Chondrocyte (in vitro differentiated cells): ENCODE data around the gene STARD6. TPM values are rescaled to one million over a fixed set of nuclear protein-coding genes. Genes with fewer than 3 reads are reported as not detected.

Experiments used
- DNase-seq: peaks from one replicate; pipeline ENCODE4 v3.0.0; 2021; ENCODE audit warnings: mixed read lengths, low spot score
- H3K27ac Mint-ChIP-seq: one replicate; pipeline ENCODE4 v1.8.0; 2021; ENCODE audit warnings: mild to moderate bottlenecking, moderate library complexity, mixed read lengths; ENCODE audit not compliant: unreplicated experiment
- H3K27me3 Mint-ChIP-seq: 2 replicates; pipeline ENCODE4 v1.8.0; 2021; ENCODE audit warnings: low read depth, mixed read lengths
- H3K36me3 Mint-ChIP-seq: 2 replicates; pipeline ENCODE4 v1.8.0; 2021; ENCODE audit warnings: low read depth, mixed read lengths
- H3K4me1 Mint-ChIP-seq: 2 replicates; pipeline ENCODE4 v1.8.0; 2021; ENCODE audit warnings: low read depth, mild to moderate bottlenecking, mixed read lengths
- H3K4me3 Mint-ChIP-seq: one replicate; pipeline ENCODE4 v1.8.0; 2021; ENCODE audit warnings: mild to moderate bottlenecking, moderate library complexity, mixed read lengths; ENCODE audit not compliant: unreplicated experiment
- H3K9me3 Mint-ChIP-seq: 2 replicates; pipeline ENCODE4 v1.8.0; 2021; ENCODE audit warnings: low read depth, mixed read lengths
- total RNA-seq: library from RNA; stranded (reverse); gene quantifications from 3 replicates; pipeline ENCODE4 v1.2.1, GENCODE V29; 2021
- TF ChIP-seq, protein P1 (sequence below): fragments of 200-600 bp; sonication (generic); IDR thresholded peaks from 2 replicates; pipeline ENCODE4 v1.5.0; 2021; ENCODE audit warnings: antibody characterized with exemption, mild to moderate bottlenecking, moderate library complexity

STARD6 gene
- total RNA-seq, 1 donor from 2014 or later: not detected

DNA sequence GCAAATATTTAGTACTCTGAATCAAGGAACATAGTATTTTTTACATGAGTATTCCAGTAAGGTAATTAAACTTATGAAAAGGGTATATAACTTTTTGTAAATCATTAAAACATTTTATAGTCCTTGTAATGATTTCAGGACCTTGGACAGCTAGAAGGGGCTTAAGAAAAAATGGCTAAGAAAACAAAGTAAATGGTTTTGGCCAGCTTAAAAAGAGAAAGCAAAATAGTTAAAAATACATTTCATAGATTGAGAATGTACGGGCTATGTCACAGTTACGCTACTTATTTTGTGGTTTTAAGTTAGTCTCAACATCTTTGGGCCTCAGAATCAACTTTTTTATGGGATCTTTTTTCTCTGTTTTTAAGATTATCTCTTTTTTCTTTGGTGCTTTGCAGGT is 61.6 kb downstream of the STARD6 start:
- peaks cover 20% of the 10 kb centered on the region for H3K36me3 Mint-ChIP-seq
- TF ChIP-seq, protein P1, sequence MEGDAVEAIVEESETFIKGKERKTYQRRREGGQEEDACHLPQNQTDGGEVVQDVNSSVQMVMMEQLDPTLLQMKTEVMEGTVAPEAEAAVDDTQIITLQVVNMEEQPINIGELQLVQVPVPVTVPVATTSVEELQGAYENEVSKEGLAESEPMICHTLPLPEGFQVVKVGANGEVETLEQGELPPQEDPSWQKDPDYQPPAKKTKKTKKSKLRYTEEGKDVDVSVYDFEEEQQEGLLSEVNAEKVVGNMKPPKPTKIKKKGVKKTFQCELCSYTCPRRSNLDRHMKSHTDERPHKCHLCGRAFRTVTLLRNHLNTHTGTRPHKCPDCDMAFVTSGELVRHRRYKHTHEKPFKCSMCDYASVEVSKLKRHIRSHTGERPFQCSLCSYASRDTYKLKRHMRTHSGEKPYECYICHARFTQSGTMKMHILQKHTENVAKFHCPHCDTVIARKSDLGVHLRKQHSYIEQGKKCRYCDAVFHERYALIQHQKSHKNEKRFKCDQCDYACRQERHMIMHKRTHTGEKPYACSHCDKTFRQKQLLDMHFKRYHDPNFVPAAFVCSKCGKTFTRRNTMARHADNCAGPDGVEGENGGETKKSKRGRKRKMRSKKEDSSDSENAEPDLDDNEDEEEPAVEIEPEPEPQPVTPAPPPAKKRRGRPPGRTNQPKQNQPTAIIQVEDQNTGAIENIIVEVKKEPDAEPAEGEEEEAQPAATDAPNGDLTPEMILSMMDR: no peak
- H3K27ac Mint-ChIP-seq: no peak overlapping the region
- no peaks in the 10 kb centered on the region for H3K27me3 Mint-ChIP-seq
- peaks cover 17% of the 10 kb centered on the region for H3K9me3 Mint-ChIP-seq
- no peak overlapping the region for H3K4me3 Mint-ChIP-seq
- no peak for DNase-seq
- peaks cover 10% of the 10 kb centered on the region for H3K4me1 Mint-ChIP-seq

DNA sequence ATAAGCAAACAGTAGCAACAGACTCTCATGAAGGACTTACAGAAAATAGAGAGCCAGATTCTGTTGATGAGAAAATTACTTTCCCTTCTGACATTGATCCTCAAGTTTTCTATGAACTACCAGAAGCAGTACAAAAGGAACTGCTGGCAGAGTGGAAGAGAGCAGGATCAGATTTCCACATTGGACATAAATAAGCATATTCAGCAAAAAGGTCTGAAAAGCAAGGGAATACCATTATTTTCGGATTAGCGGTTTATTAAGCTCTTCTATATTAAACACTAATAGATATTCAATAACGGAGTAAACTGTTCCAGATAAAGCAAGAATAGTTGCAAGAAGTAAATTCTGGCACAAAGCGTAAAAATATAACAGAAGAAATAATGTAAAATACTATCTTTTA is 63.4 kb downstream of the STARD6 start:
- no peak for DNase-seq
- Mint-ChIP-seq H3K9me3 (peaks cover 6% of the 10 kb centered on the region), H3K4me1 (peaks cover 10% of the 10 kb centered on the region), H3K4me3 (no peak overlapping the region), H3K27ac (no peak overlapping the region), H3K27me3 (no peaks in the 10 kb centered on the region), H3K36me3 (peaks cover 23% of the 10 kb centered on the region)
- TF ChIP-seq, protein P1: no peak

DNA sequence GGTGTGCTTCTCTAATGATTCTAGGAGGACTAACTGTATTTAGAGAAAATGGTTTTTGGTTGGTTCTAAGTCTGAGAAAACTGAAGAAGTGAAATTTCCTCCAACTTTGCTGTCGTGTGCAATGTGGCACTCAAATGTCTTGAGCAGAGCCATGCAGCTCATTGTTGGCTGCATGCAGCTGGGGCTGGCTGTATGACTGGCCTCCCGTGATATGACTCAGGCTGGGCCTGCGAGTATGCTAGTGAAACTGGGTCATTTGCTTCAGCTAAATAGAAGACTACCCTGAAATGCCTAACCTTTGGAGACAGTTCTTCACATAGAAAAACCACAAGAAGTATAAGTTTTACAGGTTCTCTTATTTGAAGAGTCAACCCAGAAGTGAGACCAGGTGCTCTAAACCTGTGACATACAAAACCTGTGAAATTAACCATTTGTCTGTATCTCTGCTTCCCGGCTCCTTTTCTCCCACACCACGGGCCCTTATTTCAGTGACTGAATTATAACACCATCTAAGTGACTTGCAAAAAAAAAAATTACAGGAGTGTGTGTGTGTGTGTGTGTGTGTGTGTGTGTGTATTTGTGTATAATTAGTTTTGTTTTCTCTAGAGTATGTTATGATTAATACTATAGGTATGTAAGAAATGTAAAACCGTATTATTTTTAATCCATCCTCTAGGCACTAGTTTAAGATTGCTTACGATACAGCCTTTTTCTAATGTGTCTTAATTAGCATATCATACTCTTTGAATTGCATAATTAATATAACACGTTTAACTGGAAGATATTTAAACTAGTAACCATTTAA is 72.5 kb downstream of the STARD6 start:
- Mint-ChIP-seq H3K9me3 (peaks cover 15% of the 10 kb centered on the region), H3K4me1 (peaks cover 13% of the 10 kb centered on the region), H3K27me3 (no peaks in the 10 kb centered on the region), H3K36me3 (peaks cover 33% of the 10 kb centered on the region), H3K27ac (peak overlapping the region; percentile 24), H3K4me3 (no peak overlapping the region)
- TF ChIP-seq, protein P1: no peak
- DNase-seq: no peak

DNA sequence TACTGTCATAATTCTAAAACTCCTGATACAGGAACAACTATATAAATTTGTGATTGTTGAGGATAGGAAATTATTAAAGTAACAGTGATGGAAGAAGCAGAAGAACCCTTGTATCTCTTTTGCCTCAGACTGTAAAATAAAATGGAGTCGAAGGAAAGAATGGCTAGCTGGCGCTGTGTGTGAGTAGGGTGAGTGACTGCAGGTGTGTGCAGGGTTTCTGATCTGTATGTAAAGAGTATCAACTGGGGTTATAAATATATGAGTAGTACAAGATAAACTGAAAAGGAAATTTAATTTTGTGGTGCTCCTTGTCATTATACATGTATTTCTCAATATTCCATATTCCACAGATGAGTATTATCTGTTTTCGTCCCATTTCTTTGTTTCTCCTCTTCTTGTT is 73.1 kb downstream of the STARD6 start:
- Mint-ChIP-seq H3K36me3 (peaks cover 32% of the 10 kb centered on the region), H3K9me3 (peaks cover 15% of the 10 kb centered on the region), H3K4me3 (no peak overlapping the region), H3K4me1 (peaks cover 16% of the 10 kb centered on the region), H3K27ac (peak overlapping the region; percentile 24), H3K27me3 (no peaks in the 10 kb centered on the region)
- DNase-seq: no peak
- TF ChIP-seq, protein P1: no peak

DNA sequence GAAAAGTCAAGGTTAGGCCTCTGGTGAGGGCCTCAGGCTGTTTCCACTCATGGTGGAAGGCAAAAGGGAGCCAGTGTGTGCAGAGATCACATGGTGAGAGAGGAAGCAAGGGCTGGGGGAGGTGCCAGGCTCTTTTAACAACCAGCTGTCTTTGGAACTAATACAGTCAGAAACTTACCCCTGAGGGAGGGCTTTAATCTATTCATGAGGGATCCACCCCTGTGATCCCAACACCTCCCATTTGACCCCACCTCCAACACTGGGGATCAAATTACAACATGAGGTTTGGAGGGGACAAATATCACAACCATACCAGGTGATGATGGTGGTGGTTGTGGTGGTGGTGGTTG is 77.5 kb downstream of the STARD6 start:
- peak overlapping the region; percentile 45 for H3K27ac Mint-ChIP-seq
- DNase-seq: no peak
- TF ChIP-seq, protein P1: no peak
- H3K4me3 Mint-ChIP-seq: no peak overlapping the region
- H3K4me1 Mint-ChIP-seq: peaks cover 13% of the 10 kb centered on the region
- no peaks in the 10 kb centered on the region for H3K9me3 Mint-ChIP-seq
- H3K36me3 Mint-ChIP-seq: peaks cover 23% of the 10 kb centered on the region
- no peaks in the 10 kb centered on the region for H3K27me3 Mint-ChIP-seq
